NCI-H69 (cell line): ENCODE results near the gene TMEM140.
"Not testable (repeated sequence)": the region's sequence is repeated elsewhere in the genome, so short reads cannot be mapped to it uniquely, and the experiment has no call there.

Experiments used
- DNase-seq: peaks from one replicate; lab custom pipeline; 2025; lab: John Stamatoyannopoulos, UW

TMEM140 gene

GRCh38 chr7:135195156-135195555 lies 47.3 kb downstream of the TMEM140 start:
- no peak for DNase-seq

- DNase-seq: no peak
These were observed 48.2 kb downstream of the TMEM140 start for GRCh38 chr7:135195968-135196629.

- DNase-seq: no peak
These were observed 49.5 kb downstream of the TMEM140 start for GRCh38 chr7:135197343-135197742.

- no peak for DNase-seq
These were observed 50.2 kb downstream of the TMEM140 start for GRCh38 chr7:135197906-135198655.

- DNase-seq: no peak
These were observed 51.6 kb downstream of the TMEM140 start for GRCh38 chr7:135199439-135199838.

GRCh38 chr7:135200821-135201331 lies 53.0 kb downstream of the TMEM140 start:
- peak; percentile 87 for DNase-seq

GRCh38 chr7:135201350-135201749 lies 53.5 kb downstream of the TMEM140 start:
- DNase-seq: no peak

- DNase-seq: no peak
These were observed 56.5 kb downstream of the TMEM140 start for GRCh38 chr7:135204341-135204749.

GRCh38 chr7:135204876-135205275 lies 57.0 kb downstream of the TMEM140 start:
- DNase-seq: no peak

GRCh38 chr7:135205850-135206249 lies 58.0 kb downstream of the TMEM140 start:
- no peak for DNase-seq

GRCh38 chr7:135206941-135207391 lies 59.1 kb downstream of the TMEM140 start:
- DNase-seq: no peak

GRCh38 chr7:135207406-135208101 lies 59.7 kb downstream of the TMEM140 start:
- DNase-seq: no peak

- DNase-seq: no peak
These were observed 60.4 kb downstream of the TMEM140 start for GRCh38 chr7:135208102-135208793.

- DNase-seq: no peak
These were observed 61.5 kb downstream of the TMEM140 start for GRCh38 chr7:135209225-135209834.

GRCh38 chr7:135210888-135211178 lies 63.0 kb downstream of the TMEM140 start:
- peak; percentile 69 for DNase-seq

GRCh38 chr7:135211179-135211945 lies 63.5 kb downstream of the TMEM140 start, which contains the start of gene WDR91:
WDR91 (minus strand) TSS chr7:135211526; CDS start chr7:135211502, 24 bp downstream.
- peak; percentile 96 for DNase-seq

- not testable (repeated sequence) for DNase-seq
These were observed 64.2 kb downstream of the TMEM140 start for GRCh38 chr7:135211946-135212685.

- no peak for DNase-seq
These were observed 66.0 kb downstream of the TMEM140 start for GRCh38 chr7:135213831-135214230.

GRCh38 chr7:135215180-135215579 lies 67.3 kb downstream of the TMEM140 start:
- no peak for DNase-seq

GRCh38 chr7:135215698-135216097 lies 67.8 kb downstream of the TMEM140 start:
- DNase-seq: no peak
